SK-N-SH (cell line): ENCODE results near the gene CACNA1G. TPM values are rescaled to one million over a fixed set of nuclear protein-coding genes. Genes with fewer than 3 reads are reported as not detected.

ENCODE experiments used
- CTCF ChIA-PET: fragments of 300-600, 350-600 bp; formaldehyde crosslinking; extraction: SDS; loops from one replicate; lab custom pipeline; 2021; lab: Yijun Ruan, JAX
- POLR2A ChIA-PET: fragments of 350-600 bp; sonication (Branson Sonifier 250); formaldehyde crosslinking; extraction: SDS; loops from one replicate; lab custom pipeline; 2020; ENCODE audit warnings: antibody characterized with exemption, inconsistent platforms; lab: Yijun Ruan, JAX
- DNase-seq: peaks from one replicate; pipeline ENCODE4 v3.0.0; 2012
- H2AFZ ChIP-seq: fragments of 200-600 bp; sonication (generic); 2 replicates; pipeline ENCODE4 v1.8.1; 2016; ENCODE audit warnings: antibody characterized with exemption, mild to moderate bottlenecking, low read depth
- H3F3A ChIP-seq: fragments of 200-600 bp; sonication (generic); replicated peaks from 2 replicates; pipeline ENCODE3; 2016; ENCODE audit warnings: antibody characterized with exemption, mild to moderate bottlenecking; ENCODE audit not compliant: insufficient read depth
- H3K27ac ChIP-seq, 2 experiments: fragments of 200-500 bp in 1 of 2; fragments of 200-600 bp in 1 of 2; sonication (Bioruptor generic) in 1 of 2; sonication (generic), shearing (Covaris generic) in 1 of 2; 2 replicates each; pipeline versions ENCODE4 v1.5.1 to v1.6.1; 2014 to 2016; ENCODE audit warnings: low read depth in 2 of 2, inconsistent platforms in 1 of 2, low read length in 1 of 2, mild to moderate bottlenecking in 1 of 2, mixed read lengths in 1 of 2
- H3K27me3 ChIP-seq: fragments of 200-600 bp; sonication (generic), shearing (Covaris generic); 2 replicates; pipeline ENCODE4 v1.6.1; 2016; ENCODE audit warnings: mixed run types; ENCODE audit not compliant: insufficient read depth
- H3K36me3 ChIP-seq, 2 experiments: fragments of 200-500 bp in 1 of 2; fragments of 200-600 bp in 1 of 2; sonication (Bioruptor generic) in 1 of 2; sonication (generic) in 1 of 2; replicated peaks in 1 of 2; 2 replicates each; pipeline versions ENCODE3 to v1.5.1; 2014 to 2016; ENCODE audit warnings: low read length in 1 of 2, mild to moderate bottlenecking in 1 of 2; ENCODE audit not compliant: insufficient read depth in 2 of 2, control insufficient read depth in 1 of 2
- H3K4me1 ChIP-seq, 2 experiments: fragments of 200-500 bp in 1 of 2; fragments of 200-600 bp in 1 of 2; sonication (Bioruptor generic) in 1 of 2; sonication (generic), shearing (Covaris generic) in 1 of 2; 2 replicates each; pipeline versions ENCODE4 v1.5.1 to v1.6.1; 2014 to 2016; ENCODE audit warnings: low read depth in 1 of 2, low read length in 1 of 2, mixed run types in 1 of 2; ENCODE audit not compliant: insufficient read depth in 2 of 2, control insufficient read depth in 1 of 2
- H3K4me2 ChIP-seq: fragments of 200-600 bp; sonication (generic), shearing (Covaris generic); 2 replicates; pipeline ENCODE4 v1.6.1; 2017; ENCODE audit warnings: mixed run types
- H3K4me3 ChIP-seq, 2 experiments: fragments of 200-500 bp in 1 of 2; fragments of 200-600 bp in 1 of 2; sonication (Bioruptor generic) in 1 of 2; sonication (generic), shearing (Covaris generic) in 1 of 2; 2 replicates each; pipeline versions ENCODE4 v1.5.1 to v1.8.1; 2014 to 2016; ENCODE audit warnings: low read depth in 2 of 2, inconsistent platforms in 1 of 2, low read length in 1 of 2, mild to moderate bottlenecking in 1 of 2, mixed read lengths in 1 of 2, moderate library complexity in 1 of 2
- H3K79me2 ChIP-seq: fragments of 200-600 bp; sonication (generic); 2 replicates; pipeline ENCODE4 v1.8.1; 2017; ENCODE audit warnings: mild to moderate bottlenecking; ENCODE audit not compliant: insufficient read depth
- H3K9ac ChIP-seq: fragments of 200-600 bp; sonication (generic); 2 replicates; pipeline ENCODE4 v1.6.1; 2017; ENCODE audit warnings: mixed run types
- H3K9me2 ChIP-seq: fragments of 200-600 bp; sonication (generic); 2 replicates; pipeline ENCODE4 v1.6.1; 2017; ENCODE audit warnings: mixed run types
- H3K9me3 ChIP-seq: fragments of 200-600 bp; sonication (generic); 2 replicates; pipeline ENCODE4 v1.6.1; 2017; ENCODE audit warnings: mixed run types, mild to moderate bottlenecking, moderate library complexity
- H4K20me1 ChIP-seq: fragments of 200-600 bp; sonication (generic); 2 replicates; pipeline ENCODE4 v1.6.1; 2017; ENCODE audit warnings: mild to moderate bottlenecking, mixed run types; ENCODE audit not compliant: insufficient read depth
- EP300 ChIP-seq, 2 experiments: IDR thresholded peaks; 2 replicates each; pipeline versions ENCODE4 v1.4.0 to v1.6.1; 2012; ENCODE audit warnings: borderline replicate concordance in 1 of 2, low read depth in 1 of 2, low read length in 1 of 2
- EZH2phosphoT487 ChIP-seq: fragments of 200-600 bp; sonication (generic); IDR thresholded peaks from 2 replicates; pipeline ENCODE4 v1.6.1; 2017; ENCODE audit warnings: low read depth, mixed run types, mild to moderate bottlenecking, antibody characterized with exemption, moderate library complexity, borderline replicate concordance
- FOSL2 ChIP-seq: IDR thresholded peaks from 2 replicates; pipeline ENCODE4 v1.4.0; 2012; ENCODE audit warnings: low read depth, mild to moderate bottlenecking, moderate library complexity, borderline replicate concordance
- FOXJ3 ChIP-seq: sonication (generic); formaldehyde crosslinking; IDR thresholded peaks from 2 replicates; pipeline ENCODE4 v1.5.1; 2020; ENCODE audit warnings: mild to moderate bottlenecking, missing genetic modification reagents
- FOXM1 ChIP-seq: IDR thresholded peaks from 2 replicates; pipeline ENCODE4 v1.4.0; 2012; ENCODE audit warnings: low read depth, mild to moderate bottlenecking
- GATA2 ChIP-seq: sonication (generic); formaldehyde crosslinking; IDR thresholded peaks from 2 replicates; pipeline ENCODE4 v1.5.0; 2020; ENCODE audit warnings: mild to moderate bottlenecking, missing genetic modification reagents
- JUND ChIP-seq: IDR thresholded peaks from 2 replicates; pipeline ENCODE4 v1.4.0; 2012
- MEF2A ChIP-seq: IDR thresholded peaks from 2 replicates; pipeline ENCODE4 v1.4.0; 2012; ENCODE audit warnings: low read depth, borderline replicate concordance
- MXI1 ChIP-seq: IDR thresholded peaks from 2 replicates; pipeline ENCODE4 v1.6.1; 2012; ENCODE audit warnings: mild to moderate bottlenecking, low read depth, low read length, improper control_type of control experiment
- NFIC ChIP-seq: IDR thresholded peaks from 2 replicates; pipeline ENCODE4 v1.4.0; 2012; ENCODE audit warnings: borderline replicate concordance
- NRF1 ChIP-seq: IDR thresholded peaks from 2 replicates; pipeline ENCODE4 v1.6.1; 2012; ENCODE audit warnings: low read depth, mild to moderate bottlenecking, low read length
- RCOR1 ChIP-seq: fragments of 150-350 bp; IDR thresholded peaks from 2 replicates; pipeline ENCODE4 v1.6.1; 2017; ENCODE audit warnings: antibody characterized with exemption, low read length
- RFX5 ChIP-seq: IDR thresholded peaks from 2 replicates; pipeline ENCODE4 v1.6.1; 2012; ENCODE audit warnings: mild to moderate bottlenecking, improper control_type of control experiment, low read length
- SIN3A ChIP-seq: IDR thresholded peaks from 2 replicates; pipeline ENCODE4 v1.6.1; 2012; ENCODE audit warnings: low read depth, mild to moderate bottlenecking, low read length, moderate library complexity, borderline replicate concordance
- SMC3 ChIP-seq: IDR thresholded peaks from 2 replicates; pipeline ENCODE4 v1.6.1; 2012; ENCODE audit warnings: low read depth, low read length, improper control_type of control experiment
- USF1 ChIP-seq: IDR thresholded peaks from 2 replicates; pipeline ENCODE4 v1.4.0; 2012; ENCODE audit warnings: low read depth, borderline replicate concordance
- WGBS: methylation state at CpG from one replicate; pipeline ENCODE4 v1.1.6; 2017; ENCODE audit warnings: low lambda C conversion rate; 5-methylcytosine and 5-hydroxymethylcytosine counted together
- polyA plus RNA-seq, 3 experiments: library from polyadenylated mRNA; depleted of rRNA; stranded (reverse); fragments of >200 nt; gene quantifications; 2 replicates each; pipeline ENCODE4 v1.2.3, GENCODE V29; 2012
- TF ChIP-seq, protein P1 (sequence below): IDR thresholded peaks from 2 replicates; pipeline ENCODE4 v1.6.1; 2012; ENCODE audit warnings: mild to moderate bottlenecking, low read depth, low read length, moderate library complexity

The CACNA1G gene
- polyA plus RNA-seq, 1 of the 3 experiments (the other 2 are of a cell fraction): 0.21 TPM

DNA sequence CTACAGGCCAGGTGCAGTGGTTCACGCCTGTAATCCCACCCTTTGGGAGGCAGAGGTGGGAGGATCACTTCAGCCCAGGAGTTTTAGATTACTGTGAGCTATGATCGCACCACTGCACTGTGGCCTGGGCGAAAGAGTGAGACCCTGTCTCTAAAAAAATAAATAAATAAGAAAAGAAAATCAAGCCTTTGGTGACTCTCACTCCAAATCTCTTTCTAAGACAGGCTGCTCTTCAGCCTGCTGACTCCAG lies 75.1 kb downstream of the CACNA1G start (continued):
- TF ChIP-seq EZH2phosphoT487: no peak
- TF ChIP-seq SIN3A: no peak
- TF ChIP-seq RCOR1: no peak
- no peak for TF ChIP-seq FOXJ3 (CRISPR knock-in tag)
- TF ChIP-seq NRF1: no peak
- no peak for TF ChIP-seq NFIC

GRCh38 chr17:50635982-50636803 lies 75.7 kb downstream of the CACNA1G start:
- H3K4me2 ChIP-seq: peak overlapping the region; percentile 94
- peaks cover 46 to 58% of the 10 kb centered on the region in 2 experiments; a peak in 3 of 4 replicates for H3K4me1 ChIP-seq
- H3K9ac ChIP-seq: peak overlapping the region; percentile 79; the same call in 1 of the 2 replicates
- H3K9me2 ChIP-seq: no peaks in the 10 kb centered on the region
- no peaks in the 10 kb centered on the region; the same call in 1 of the 2 replicates for H4K20me1 ChIP-seq
- H2AFZ ChIP-seq: no peak overlapping the region
- peaks cover 42% of the 10 kb centered on the region for H3F3A ChIP-seq
- no peaks in the 10 kb centered on the region for H3K9me3 ChIP-seq
- H3K27ac ChIP-seq: peak overlapping the region; percentile 54 to 97; a peak in 3 of 4 replicates
- H3K4me3 ChIP-seq: peak overlapping the region; percentile 72 to 73; a peak in 3 of 4 replicates
- DNase-seq: peak; percentile 17
- TF ChIP-seq MXI1 (no peak), FOSL2 (no peak), USF1 (no peak), SMC3 (no peak), GATA2 (CRISPR knock-in tag) (no peak), FOXM1 (no peak), EP300 (IDR thresholded peaks at IDR 0.05; ENCODE audit: borderline replicate concordance in 1 of 2, low read depth in 1 of 2, low read length in 1 of 2) (no peak), MEF2A (no peak), SIN3A (no peak), NRF1 (no peak), RCOR1 (no peak), RFX5 (no peak), JUND (no peak)
- TF ChIP-seq, protein P1, sequence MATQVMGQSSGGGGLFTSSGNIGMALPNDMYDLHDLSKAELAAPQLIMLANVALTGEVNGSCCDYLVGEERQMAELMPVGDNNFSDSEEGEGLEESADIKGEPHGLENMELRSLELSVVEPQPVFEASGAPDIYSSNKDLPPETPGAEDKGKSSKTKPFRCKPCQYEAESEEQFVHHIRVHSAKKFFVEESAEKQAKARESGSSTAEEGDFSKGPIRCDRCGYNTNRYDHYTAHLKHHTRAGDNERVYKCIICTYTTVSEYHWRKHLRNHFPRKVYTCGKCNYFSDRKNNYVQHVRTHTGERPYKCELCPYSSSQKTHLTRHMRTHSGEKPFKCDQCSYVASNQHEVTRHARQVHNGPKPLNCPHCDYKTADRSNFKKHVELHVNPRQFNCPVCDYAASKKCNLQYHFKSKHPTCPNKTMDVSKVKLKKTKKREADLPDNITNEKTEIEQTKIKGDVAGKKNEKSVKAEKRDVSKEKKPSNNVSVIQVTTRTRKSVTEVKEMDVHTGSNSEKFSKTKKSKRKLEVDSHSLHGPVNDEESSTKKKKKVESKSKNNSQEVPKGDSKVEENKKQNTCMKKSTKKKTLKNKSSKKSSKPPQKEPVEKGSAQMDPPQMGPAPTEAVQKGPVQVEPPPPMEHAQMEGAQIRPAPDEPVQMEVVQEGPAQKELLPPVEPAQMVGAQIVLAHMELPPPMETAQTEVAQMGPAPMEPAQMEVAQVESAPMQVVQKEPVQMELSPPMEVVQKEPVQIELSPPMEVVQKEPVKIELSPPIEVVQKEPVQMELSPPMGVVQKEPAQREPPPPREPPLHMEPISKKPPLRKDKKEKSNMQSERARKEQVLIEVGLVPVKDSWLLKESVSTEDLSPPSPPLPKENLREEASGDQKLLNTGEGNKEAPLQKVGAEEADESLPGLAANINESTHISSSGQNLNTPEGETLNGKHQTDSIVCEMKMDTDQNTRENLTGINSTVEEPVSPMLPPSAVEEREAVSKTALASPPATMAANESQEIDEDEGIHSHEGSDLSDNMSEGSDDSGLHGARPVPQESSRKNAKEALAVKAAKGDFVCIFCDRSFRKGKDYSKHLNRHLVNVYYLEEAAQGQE: no peak
- WGBS: 76% methylated on average over 9 of the region's 9 CpGs
- CTCF ChIA-PET: interaction anchor here (0.6 to 21.7 kb wide), 10 partner anchors 9 to 341 kb away, joined by 3 to 799 read pairs (median 8); partner anchors contain the start of genes RSAD1 and SPATA20
- POLR2A ChIA-PET: no interaction called here
- peaks cover 51% of the 10 kb centered on the region for H3K79me2 ChIP-seq
- H3K36me3 ChIP-seq: no peaks in the 10 kb centered on the region
- H3K27me3 ChIP-seq: no peaks in the 10 kb centered on the region
